IPS-15b (cell line): ENCODE data around the gene ABCC9.

ENCODE experiments used
- H3K27me3 ChIP-seq: one replicate; pipeline ENCODE4 v1.6.1; 2013; ENCODE audit warnings: low read length; ENCODE audit not compliant: control insufficient read depth, insufficient read depth
- H3K36me3 ChIP-seq: one replicate; pipeline ENCODE4 v1.6.1; 2013; ENCODE audit warnings: low read length; ENCODE audit not compliant: control insufficient read depth, insufficient read depth
- H3K4me1 ChIP-seq: one replicate; pipeline ENCODE4 v1.6.1; 2013; ENCODE audit warnings: mild to moderate bottlenecking, low read length; ENCODE audit not compliant: control insufficient read depth, insufficient read depth
- H3K4me3 ChIP-seq: one replicate; pipeline ENCODE4 v1.5.1; 2013; ENCODE audit warnings: low read depth, low read length
- H3K9ac ChIP-seq: one replicate; pipeline ENCODE4 v1.6.1; 2013; ENCODE audit warnings: low read depth, mild to moderate bottlenecking, low read length
- H3K9me3 ChIP-seq: one replicate; pipeline ENCODE4 v1.6.1; 2013; ENCODE audit warnings: mild to moderate bottlenecking, low read length; ENCODE audit not compliant: control insufficient read depth, insufficient read depth

Gene ABCC9

GRCh38 chr12:21828136-21828775 is 113.0 kb downstream of the ABCC9 start:
- H3K36me3 ChIP-seq, result no peaks in the 10 kb centered on the region
- no peak overlapping the region for H3K4me3 ChIP-seq
- H3K9ac ChIP-seq, result no peak overlapping the region
- H3K9me3 ChIP-seq, result no peaks in the 10 kb centered on the region
- no peaks in the 10 kb centered on the region for H3K27me3 ChIP-seq
- H3K4me1 ChIP-seq, result no peaks in the 10 kb centered on the region

GRCh38 chr12:21827083-21827482 is 114.1 kb downstream of the ABCC9 start:
- Histone ChIP-seq H3K4me1 (no peaks in the 10 kb centered on the region), H3K9me3 (no peaks in the 10 kb centered on the region), H3K36me3 (no peaks in the 10 kb centered on the region), H3K4me3 (no peak overlapping the region), H3K27me3 (no peaks in the 10 kb centered on the region), H3K9ac (no peak overlapping the region)

GRCh38 chr12:21826618-21826910 is 114.7 kb downstream of the ABCC9 start:
- Histone ChIP-seq H3K9me3 (no peaks in the 10 kb centered on the region), H3K4me1 (no peaks in the 10 kb centered on the region), H3K4me3 (no peak overlapping the region), H3K36me3 (no peaks in the 10 kb centered on the region), H3K27me3 (no peaks in the 10 kb centered on the region), H3K9ac (no peak overlapping the region)

DNA sequence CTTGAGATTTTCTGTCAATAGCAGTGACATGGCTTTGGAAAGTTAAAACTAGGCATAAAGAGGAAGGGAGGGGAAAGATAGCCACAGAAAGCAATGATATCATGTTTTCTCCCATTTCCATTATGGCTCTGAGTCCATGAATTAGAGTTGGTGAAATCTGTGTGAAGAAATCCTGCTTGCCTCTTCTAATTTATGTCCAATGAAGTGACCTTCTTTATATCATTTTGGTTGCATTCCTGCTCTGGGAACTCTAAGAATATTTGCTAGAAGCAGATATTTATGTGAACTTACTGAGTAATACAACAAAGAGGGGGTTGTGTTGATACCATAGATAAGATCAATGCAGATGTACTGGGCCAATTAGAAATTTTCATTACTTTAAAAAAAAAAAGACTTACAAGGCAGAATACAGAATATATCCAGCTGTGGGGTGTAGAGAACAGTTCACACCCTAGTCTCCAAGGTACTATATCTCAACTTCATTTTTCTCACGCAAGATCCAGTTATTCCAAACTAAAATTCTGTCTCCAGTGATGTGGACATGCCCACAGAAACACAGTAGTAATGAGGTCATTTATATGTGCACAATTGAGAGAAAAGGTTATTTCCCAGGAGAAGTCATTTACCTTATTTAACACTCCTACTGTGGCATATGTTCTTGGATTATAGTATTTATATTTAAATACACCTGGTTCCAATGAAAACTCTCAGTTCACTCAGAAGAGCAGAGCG is 115.2 kb downstream of the ABCC9 start:
- no peak overlapping the region for H3K4me3 ChIP-seq
- no peaks in the 10 kb centered on the region for H3K36me3 ChIP-seq
- H3K9ac ChIP-seq, result no peak overlapping the region
- no peaks in the 10 kb centered on the region for H3K4me1 ChIP-seq
- no peaks in the 10 kb centered on the region for H3K9me3 ChIP-seq
- no peaks in the 10 kb centered on the region for H3K27me3 ChIP-seq

- Histone ChIP-seq H3K9me3 (no peaks in the 10 kb centered on the region), H3K27me3 (no peaks in the 10 kb centered on the region), H3K9ac (no peak overlapping the region), H3K4me3 (no peak overlapping the region), H3K36me3 (no peaks in the 10 kb centered on the region), H3K4me1 (no peaks in the 10 kb centered on the region)
Measured at GRCh38 chr12:21823581-21823980, 117.6 kb downstream of the ABCC9 start.

DNA sequence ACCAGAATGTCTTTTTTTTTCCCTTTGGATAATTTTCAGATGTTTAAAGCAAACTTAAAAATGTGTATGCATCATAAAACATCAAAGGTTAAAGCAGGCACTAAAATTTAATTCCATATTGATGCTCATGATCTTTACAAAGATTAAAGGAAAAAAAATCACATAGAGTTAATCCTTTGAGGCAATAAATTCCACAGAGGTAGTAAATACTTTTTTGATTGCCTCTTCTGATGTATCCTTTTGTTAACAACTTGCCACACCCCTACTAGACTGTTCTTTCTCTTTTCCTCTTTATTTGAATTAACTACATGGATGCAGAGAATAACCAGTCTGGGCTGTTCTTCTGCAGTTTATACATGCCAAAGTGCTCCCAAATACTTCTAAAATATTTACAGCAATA is 121.5 kb downstream of the ABCC9 start:
- Histone ChIP-seq H3K4me3 (no peak overlapping the region), H3K36me3 (no peaks in the 10 kb centered on the region), H3K9me3 (no peaks in the 10 kb centered on the region), H3K27me3 (no peaks in the 10 kb centered on the region), H3K4me1 (no peaks in the 10 kb centered on the region), H3K9ac (no peak overlapping the region)

DNA sequence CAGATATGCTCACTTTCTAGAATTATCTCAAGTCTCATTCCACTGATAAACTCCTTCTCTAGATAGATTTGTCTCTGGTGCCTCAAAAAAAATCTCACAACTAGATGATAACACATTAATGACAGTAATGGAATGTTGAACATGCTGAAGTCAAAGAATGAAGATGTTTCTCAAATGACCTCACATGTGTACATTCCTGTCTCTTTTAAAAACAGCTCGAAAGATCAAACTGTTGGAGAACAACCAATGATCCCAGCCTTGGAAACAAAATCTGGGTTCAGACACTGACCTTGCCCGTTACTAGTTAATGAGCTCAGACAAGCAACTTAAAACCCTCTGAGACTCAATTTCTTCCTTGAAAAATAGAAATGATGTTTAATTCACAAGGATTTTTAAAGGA is 122.0 kb downstream of the ABCC9 start:
- Histone ChIP-seq H3K4me3 (no peak overlapping the region), H3K4me1 (no peaks in the 10 kb centered on the region), H3K9me3 (no peaks in the 10 kb centered on the region), H3K27me3 (no peaks in the 10 kb centered on the region), H3K36me3 (no peaks in the 10 kb centered on the region), H3K9ac (no peak overlapping the region)

DNA sequence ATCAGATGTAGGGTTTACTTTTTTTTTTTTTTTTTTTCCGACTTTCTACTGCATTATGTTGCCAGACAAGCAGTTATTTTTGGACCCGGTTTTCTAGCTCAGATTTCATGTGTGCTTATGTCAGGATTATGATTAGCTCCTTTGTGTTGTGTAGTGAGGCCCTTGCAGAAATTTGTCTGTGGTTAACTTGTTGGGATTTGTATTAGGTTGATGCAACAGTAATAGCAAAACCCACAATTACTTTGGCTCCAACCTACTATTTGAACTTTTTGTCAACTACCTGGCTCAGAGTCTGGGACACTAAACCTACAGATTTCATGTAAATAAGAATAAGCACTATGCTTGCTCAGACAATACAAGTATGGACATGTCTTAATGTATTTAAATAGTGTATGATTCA is 122.6 kb downstream of the ABCC9 start:
- Histone ChIP-seq H3K9ac (no peak overlapping the region), H3K4me3 (no peak overlapping the region), H3K36me3 (no peaks in the 10 kb centered on the region), H3K27me3 (no peaks in the 10 kb centered on the region), H3K4me1 (no peaks in the 10 kb centered on the region), H3K9me3 (no peaks in the 10 kb centered on the region)

DNA sequence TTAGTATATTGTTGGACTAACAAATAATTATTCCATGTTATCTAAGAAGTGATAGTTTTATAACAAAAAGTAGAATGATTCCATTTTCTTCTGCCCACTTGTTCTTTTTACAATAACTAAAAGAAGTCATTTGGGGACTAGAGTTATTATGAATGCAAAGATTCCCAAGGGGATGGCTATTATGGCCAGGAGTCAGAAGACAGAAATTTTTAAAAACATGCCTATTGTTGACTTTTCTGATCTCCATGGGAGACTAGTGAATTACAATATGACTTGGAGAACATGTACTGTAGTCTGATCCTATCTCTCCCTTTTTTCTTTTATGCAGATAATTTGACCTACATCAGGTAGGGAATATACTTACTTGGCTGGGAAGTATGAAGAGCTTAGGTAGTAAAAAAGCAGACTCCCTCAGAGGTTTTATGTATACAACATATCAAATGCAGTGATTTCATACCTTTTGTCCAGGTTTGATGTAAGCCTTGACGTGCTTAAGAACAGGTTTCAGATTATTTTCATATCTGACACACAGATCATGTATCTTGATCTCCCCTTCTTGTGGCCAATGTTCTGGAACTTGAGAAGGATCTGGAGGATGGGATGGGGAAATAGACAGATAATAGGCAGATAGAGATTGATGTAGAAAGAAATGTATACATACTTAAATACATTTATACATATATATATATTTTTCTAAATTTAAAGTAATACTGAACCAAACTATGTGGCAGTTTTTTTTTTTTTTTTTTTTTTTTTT is 125.7 kb downstream of the ABCC9 start:
- no peak overlapping the region for H3K9ac ChIP-seq
- no peaks in the 10 kb centered on the region for H3K36me3 ChIP-seq
- H3K27me3 ChIP-seq, result no peaks in the 10 kb centered on the region
- no peaks in the 10 kb centered on the region for H3K4me1 ChIP-seq
- H3K4me3 ChIP-seq, result no peak overlapping the region
- no peaks in the 10 kb centered on the region for H3K9me3 ChIP-seq

GRCh38 chr12:21814814-21815213 is 126.4 kb downstream of the ABCC9 start:
- no peaks in the 10 kb centered on the region for H3K4me1 ChIP-seq
- no peaks in the 10 kb centered on the region for H3K9me3 ChIP-seq
- no peak overlapping the region for H3K9ac ChIP-seq
- no peaks in the 10 kb centered on the region for H3K27me3 ChIP-seq
- no peaks in the 10 kb centered on the region for H3K36me3 ChIP-seq
- no peak overlapping the region for H3K4me3 ChIP-seq

DNA sequence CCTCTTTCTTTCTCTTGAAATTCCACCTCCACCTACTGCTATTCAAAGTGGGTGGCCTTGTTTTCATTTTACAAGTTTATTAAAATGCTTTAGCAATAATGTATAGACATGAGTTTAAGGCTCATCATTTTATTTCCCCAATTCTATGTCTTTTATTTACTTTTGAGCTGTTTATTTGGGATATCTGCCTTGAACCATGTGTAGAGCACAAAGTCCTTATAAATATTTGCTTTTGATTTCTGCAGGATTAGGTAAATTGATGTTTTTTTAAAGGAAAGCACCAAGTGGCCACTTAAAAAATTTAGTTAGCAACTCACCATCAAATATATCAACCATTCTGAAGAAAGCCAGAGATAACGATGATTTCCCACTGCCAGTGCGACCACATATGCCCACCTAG is 126.9 kb downstream of the ABCC9 start:
- Histone ChIP-seq H3K4me3 (no peak overlapping the region), H3K36me3 (no peaks in the 10 kb centered on the region), H3K4me1 (no peaks in the 10 kb centered on the region), H3K27me3 (no peaks in the 10 kb centered on the region), H3K9ac (no peak overlapping the region), H3K9me3 (no peaks in the 10 kb centered on the region)

- Histone ChIP-seq H3K36me3 (no peaks in the 10 kb centered on the region), H3K4me3 (no peak overlapping the region)
Measured at GRCh38 chr12:21813751-21814150, 127.5 kb downstream of the ABCC9 start.

More at GRCh38 chr12:21813751-21814150, 127.5 kb downstream of the ABCC9 start:
- Histone ChIP-seq H3K9me3 (no peaks in the 10 kb centered on the region), H3K27me3 (no peaks in the 10 kb centered on the region), H3K4me1 (no peaks in the 10 kb centered on the region), H3K9ac (no peak overlapping the region)
